ENCODE measurements around the gene SSTR3. TPM values are rescaled to one million over a fixed set of nuclear protein-coding genes. Genes with fewer than 3 reads are reported as not detected.
"Not testable (repeated sequence)": the region's sequence is repeated elsewhere in the genome, so short reads cannot be mapped to it uniquely, and the experiment has no call there.

Gene SSTR3
- total RNA-seq, 2 experiments from 2014 or later: 28.1 to 28.6 TPM

DNA sequence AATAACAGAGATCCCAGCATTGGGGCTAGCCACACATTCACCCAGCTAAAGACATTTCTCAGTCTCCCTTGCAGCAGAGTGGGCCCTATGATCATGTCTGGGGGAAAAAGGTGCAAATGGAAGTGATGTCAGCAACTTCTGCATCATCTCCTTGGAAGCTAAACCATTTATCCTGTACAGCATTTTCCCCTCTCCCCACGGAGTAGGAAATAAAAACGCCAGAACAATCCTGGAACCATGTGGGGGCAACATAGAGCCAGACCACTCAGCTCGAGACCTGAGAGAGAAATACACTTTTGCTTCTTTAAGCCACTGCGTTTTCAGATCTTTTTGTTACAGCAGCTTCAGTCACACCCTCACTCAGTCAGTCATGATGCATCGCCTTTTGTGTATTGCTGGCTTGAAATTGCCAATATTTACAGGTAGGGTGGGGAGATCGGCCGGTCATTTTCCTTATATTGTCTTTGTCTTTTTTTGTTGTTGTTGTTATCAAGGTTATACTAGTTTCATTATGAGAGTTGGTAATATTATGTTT lies 40.9 kb upstream of the SSTR3 start:
- no peak overlapping the region for H3K27ac Mint-ChIP-seq
- CTCF ChIA-PET: interaction anchor here (17.7 kb wide), 1 partner anchor 7 kb away, joined by 220 read pairs; no protein-coding TSS in a partner anchor
- intact Hi-C loops (cut with micrococcal nuclease): no loop called here
- H3K9me3 Mint-ChIP-seq: no peaks in the 10 kb centered on the region
- no peaks in the 10 kb centered on the region for H3K36me3 Mint-ChIP-seq (ENCODE audit: low read depth)
- H3K4me3 Mint-ChIP-seq: no peak overlapping the region
- H3K27me3 Mint-ChIP-seq (ENCODE audit: low read depth): no peaks in the 10 kb centered on the region
- no peak for DNase-seq
- H3K4me1 Mint-ChIP-seq (ENCODE audit: low read depth): peaks cover 29% of the 10 kb centered on the region

- CTCF ChIA-PET: interaction anchor here (17.7 kb wide), 1 partner anchor 9 kb away, joined by 220 read pairs; no protein-coding TSS in a partner anchor
- H3K4me3 Mint-ChIP-seq; intact Hi-C loops (cut with micrococcal nuclease); DNase-seq; H3K36me3 Mint-ChIP-seq (ENCODE audit: low read depth); H3K27ac Mint-ChIP-seq; H3K27me3 Mint-ChIP-seq (ENCODE audit: low read depth); H3K9me3 Mint-ChIP-seq: not testable (repeated sequence)
- peaks cover 21% of the 10 kb centered on the region for H3K4me1 Mint-ChIP-seq (ENCODE audit: low read depth)
These were observed 39.6 kb upstream of the SSTR3 start for GRCh38 chr22:37251836-37252235.

- intact Hi-C loops (cut with micrococcal nuclease): no loop called here
- DNase-seq: no peak
- no peaks in the 10 kb centered on the region for H3K27me3 Mint-ChIP-seq (ENCODE audit: low read depth)
- CTCF ChIA-PET: interaction anchor here (17.7 kb wide), 1 partner anchor 11 kb away, joined by 220 read pairs; no protein-coding TSS in a partner anchor
- H3K4me3 Mint-ChIP-seq: no peak overlapping the region
- peaks cover 9% of the 10 kb centered on the region for H3K4me1 Mint-ChIP-seq (ENCODE audit: low read depth)
- no peaks in the 10 kb centered on the region for H3K9me3 Mint-ChIP-seq
- H3K27ac Mint-ChIP-seq: no peak overlapping the region
- no peaks in the 10 kb centered on the region for H3K36me3 Mint-ChIP-seq (ENCODE audit: low read depth)
These were observed 37.7 kb upstream of the SSTR3 start for GRCh38 chr22:37249986-37250385.

- Mint-ChIP-seq H3K4me3 (no peak overlapping the region), H3K36me3 (ENCODE audit: low read depth) (peaks cover 6% of the 10 kb centered on the region), H3K27ac (no peak overlapping the region), H3K27me3 (ENCODE audit: low read depth) (no peaks in the 10 kb centered on the region), H3K9me3 (no peaks in the 10 kb centered on the region), H3K4me1 (ENCODE audit: low read depth) (peaks cover 14% of the 10 kb centered on the region)
- intact Hi-C loops (cut with micrococcal nuclease): no loop called here
- no peak for DNase-seq
- CTCF ChIA-PET: interaction anchor here (1.7 to 17.7 kb wide), 2 partner anchors 12 to 19 kb away, joined by 7 to 220 read pairs; no protein-coding TSS in a partner anchor
These were observed 36.0 kb upstream of the SSTR3 start for GRCh38 chr22:37248251-37248650.

DNA sequence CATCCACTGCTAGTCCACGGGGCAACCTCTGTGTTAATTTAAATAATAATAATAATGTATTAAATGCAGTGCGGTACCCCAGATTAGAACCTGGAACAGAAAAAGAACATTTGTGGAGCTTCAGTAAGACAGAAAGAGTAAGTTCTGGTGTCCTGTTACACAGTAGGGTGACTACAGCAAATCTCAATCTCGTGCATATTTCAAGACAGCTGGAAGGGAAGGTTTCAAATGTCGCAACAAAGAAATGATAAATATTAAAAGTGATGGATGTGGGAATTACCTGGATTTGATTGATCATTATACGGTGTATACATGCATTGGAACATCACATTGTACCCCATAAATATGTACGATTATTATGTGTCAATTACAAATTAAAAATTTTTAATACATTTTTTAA lies 33.5 kb upstream of the SSTR3 start:
- no peak for DNase-seq
- Mint-ChIP-seq H3K4me3 (no peak overlapping the region), H3K4me1 (ENCODE audit: low read depth) (peaks cover 24% of the 10 kb centered on the region), H3K9me3 (no peaks in the 10 kb centered on the region), H3K27ac (no peak overlapping the region), H3K36me3 (ENCODE audit: low read depth) (peaks cover 32% of the 10 kb centered on the region), H3K27me3 (ENCODE audit: low read depth) (no peaks in the 10 kb centered on the region)
- intact Hi-C loops (cut with micrococcal nuclease): no loop called here
- CTCF ChIA-PET: interaction anchor here (0.7 to 17.7 kb wide), 6 partner anchors 9 to 202 kb away, joined by 3 to 220 read pairs (median 4); no protein-coding TSS in a partner anchor

GRCh38 chr22:37244922-37245722 lies 32.8 kb upstream of the SSTR3 start:
- DNase-seq: peak; percentile 20
- no peaks in the 10 kb centered on the region for H3K27me3 Mint-ChIP-seq (ENCODE audit: low read depth)
- H3K4me1 Mint-ChIP-seq (ENCODE audit: low read depth): peaks cover 30% of the 10 kb centered on the region
- CTCF ChIA-PET: interaction anchor here (0.7 to 17.7 kb wide), 8 partner anchors 10 to 201 kb away, joined by 3 to 220 read pairs (median 4); no protein-coding TSS in a partner anchor
- peak overlapping the region; percentile 99 for H3K27ac Mint-ChIP-seq
- H3K36me3 Mint-ChIP-seq (ENCODE audit: low read depth): peaks cover 38% of the 10 kb centered on the region
- H3K9me3 Mint-ChIP-seq: no peaks in the 10 kb centered on the region
- H3K4me3 Mint-ChIP-seq: peak overlapping the region; percentile 99
- intact Hi-C loops (cut with micrococcal nuclease): loop anchor here (1.0 to 5.0 kb wide), 3 partner anchors 10 to 168 kb away; no protein-coding TSS in a partner anchor

GRCh38 chr22:37244114-37244921 lies 32.0 kb upstream of the SSTR3 start, which contains the start of gene RAC2:
TSS of gene RAC2 (minus strand) at chr22:37244269. CDS start at chr22:37244148, 121 bp downstream.
- peak; percentile 94 for DNase-seq
- peak within 1 kb of the TSS; percentile 99 for H3K4me3 Mint-ChIP-seq
- no peaks in the 10 kb centered on the region for H3K27me3 Mint-ChIP-seq (ENCODE audit: low read depth)
- intact Hi-C loops (cut with micrococcal nuclease): loop anchor here (1.0 to 5.0 kb wide), 3 partner anchors 11 to 167 kb away; no protein-coding TSS in a partner anchor
- CTCF ChIA-PET: interaction anchor here (0.9 to 17.7 kb wide), 7 partner anchors 11 to 222 kb away, joined by 3 to 220 read pairs (median 4); no protein-coding TSS in a partner anchor
- peaks cover 43% of the 10 kb centered on the region for H3K36me3 Mint-ChIP-seq (ENCODE audit: low read depth)
- H3K27ac Mint-ChIP-seq: peak within 1 kb of the TSS; percentile 99
- H3K4me1 Mint-ChIP-seq (ENCODE audit: low read depth): peaks cover 38% of the 10 kb centered on the region
- no peaks in the 10 kb centered on the region for H3K9me3 Mint-ChIP-seq

- Mint-ChIP-seq H3K36me3 (ENCODE audit: low read depth) (peaks cover 50% of the 10 kb centered on the region), H3K4me1 (ENCODE audit: low read depth) (peaks cover 46% of the 10 kb centered on the region), H3K27me3 (ENCODE audit: low read depth) (no peaks in the 10 kb centered on the region), H3K27ac (peak overlapping the region; percentile 99), H3K9me3 (no peaks in the 10 kb centered on the region), H3K4me3 (peak overlapping the region; percentile 99)
- intact Hi-C loops (cut with micrococcal nuclease): loop anchor here (1.0 to 5.0 kb wide), 5 partner anchors 12 to 715 kb away; partner anchors contain the start of genes CYTH4 and EIF3D
- CTCF ChIA-PET: interaction anchor here (0.9 to 17.7 kb wide), 8 partner anchors 14 to 222 kb away, joined by 3 to 220 read pairs (median 4); no protein-coding TSS in a partner anchor
- peak; percentile 34 for DNase-seq
These were observed 31.3 kb upstream of the SSTR3 start for GRCh38 chr22:37243402-37244113.

- intact Hi-C loops (cut with micrococcal nuclease): loop anchor here (1.0 to 5.0 kb wide), 6 partner anchors 12 to 714 kb away; partner anchors contain the start of genes CYTH4 and EIF3D
- no peaks in the 10 kb centered on the region for H3K27me3 Mint-ChIP-seq (ENCODE audit: low read depth)
- no peaks in the 10 kb centered on the region for H3K9me3 Mint-ChIP-seq
These were observed 30.2 kb upstream of the SSTR3 start for GRCh38 chr22:37242395-37242918.

DNA sequence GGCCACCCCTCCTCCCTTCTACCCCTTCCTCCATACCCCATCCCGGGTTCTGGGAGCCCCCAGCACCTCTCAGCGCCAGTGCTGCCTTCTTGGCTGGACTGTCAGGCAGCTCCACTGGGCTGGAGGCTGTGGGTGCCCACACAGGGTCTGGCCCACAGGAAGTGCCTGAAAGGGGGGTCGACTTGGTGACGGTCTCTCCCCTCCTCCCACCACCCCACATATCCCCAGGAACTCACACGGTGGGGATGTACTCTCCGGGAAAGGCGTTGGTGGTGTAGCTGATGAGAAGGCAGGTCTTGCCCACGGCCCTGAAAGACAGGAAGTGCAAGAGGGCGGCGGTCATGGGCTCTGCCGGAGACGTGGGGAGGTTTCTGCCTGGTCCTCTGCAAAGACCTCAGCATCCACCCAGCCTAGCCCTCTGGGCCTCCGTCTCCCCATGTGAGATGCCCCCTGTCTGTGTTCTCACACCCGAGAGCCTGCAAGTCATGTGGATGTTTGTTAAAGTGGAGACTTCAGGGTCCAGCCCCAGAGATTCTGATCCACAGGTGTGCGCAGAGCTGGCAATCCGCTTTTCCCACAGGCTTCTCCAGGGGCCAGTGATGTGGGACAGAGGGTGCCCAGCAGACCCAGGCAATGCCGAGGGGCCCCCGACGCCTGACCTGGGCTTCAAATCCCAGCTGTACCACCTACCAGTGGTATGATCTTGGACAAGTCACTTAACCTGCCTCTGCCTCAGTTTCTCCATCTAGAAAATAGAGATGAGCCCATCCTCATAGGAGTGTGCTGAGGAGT lies 29.3 kb upstream of the SSTR3 start:
- Mint-ChIP-seq H3K36me3 (ENCODE audit: low read depth) (peaks cover 69% of the 10 kb centered on the region), H3K9me3 (no peaks in the 10 kb centered on the region), H3K27me3 (ENCODE audit: low read depth) (no peaks in the 10 kb centered on the region), H3K4me3 (peak overlapping the region; percentile 99), H3K27ac (peak overlapping the region; percentile 99), H3K4me1 (ENCODE audit: low read depth) (peaks cover 66% of the 10 kb centered on the region)
- CTCF ChIA-PET: interaction anchor here (0.8 to 17.7 kb wide), 12 partner anchors 12 to 365 kb away, joined by 3 to 220 read pairs (median 5); no protein-coding TSS in a partner anchor
- DNase-seq: peak; percentile 74
- intact Hi-C loops (cut with micrococcal nuclease): loop anchor here (1.0 to 5.0 kb wide), 6 partner anchors 11 to 713 kb away; partner anchors contain the start of genes CYTH4 and EIF3D

More at GRCh38 chr22:37242395-37242918, 30.2 kb upstream of the SSTR3 start:
- Mint-ChIP-seq H3K4me1 (ENCODE audit: low read depth) (peaks cover 57% of the 10 kb centered on the region), H3K27ac (peak overlapping the region; percentile 99), H3K4me3 (peak overlapping the region; percentile 99), H3K36me3 (ENCODE audit: low read depth) (peaks cover 61% of the 10 kb centered on the region)
- peak; percentile 98 for DNase-seq
- CTCF ChIA-PET: interaction anchor here (0.8 to 17.7 kb wide), 12 partner anchors 12 to 364 kb away, joined by 3 to 220 read pairs (median 4); partner anchors contain the start of genes MPST and TST
